Uterus (tissue), 2 donors: ENCODE data around the gene LDHB.

Experiments used
- POLR2A ChIP-seq, 2 donors: fragments of 450-650 bp; IDR thresholded peaks; one replicate each; pipeline ENCODE4 v1.6.1; 2016; ENCODE audit warnings: antibody characterized with exemption in 2 of 2, mild to moderate bottlenecking in 1 of 2, moderate library complexity in 1 of 2
- TF ChIP-seq, protein P1 (sequence below), 4 experiments: fragments of 200-600 bp in 2 of 4; fragments of 450-650 bp in 2 of 4; sonication (generic) in 2 of 4; IDR thresholded peaks; one replicate each; pipeline ENCODE4 v1.5.1; 2016 to 2019; ENCODE audit warnings: antibody characterized with exemption in 4 of 4, mild to moderate bottlenecking in 2 of 4, moderate library complexity in 1 of 4

DNA sequence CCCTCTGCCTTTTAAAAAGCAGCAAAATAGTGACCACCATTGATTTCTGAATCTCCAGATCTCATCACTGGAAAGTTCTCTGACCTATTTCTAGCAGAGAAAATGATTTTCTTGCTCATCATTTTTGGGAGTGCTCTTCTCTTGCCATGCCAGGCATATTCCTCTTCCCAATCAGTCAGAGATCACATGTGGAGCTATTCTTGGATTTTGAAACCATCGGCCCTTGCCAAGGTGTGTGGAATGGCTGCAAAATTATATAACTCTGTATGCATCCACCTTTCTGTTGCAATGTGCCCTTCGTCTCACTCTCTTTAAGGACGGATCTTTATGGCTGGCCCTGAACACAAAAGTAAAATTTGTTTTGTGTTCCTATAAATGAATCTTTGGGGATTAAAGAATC, 25.5 kb upstream of the LDHB start:
- TF ChIP-seq, protein P1, sequence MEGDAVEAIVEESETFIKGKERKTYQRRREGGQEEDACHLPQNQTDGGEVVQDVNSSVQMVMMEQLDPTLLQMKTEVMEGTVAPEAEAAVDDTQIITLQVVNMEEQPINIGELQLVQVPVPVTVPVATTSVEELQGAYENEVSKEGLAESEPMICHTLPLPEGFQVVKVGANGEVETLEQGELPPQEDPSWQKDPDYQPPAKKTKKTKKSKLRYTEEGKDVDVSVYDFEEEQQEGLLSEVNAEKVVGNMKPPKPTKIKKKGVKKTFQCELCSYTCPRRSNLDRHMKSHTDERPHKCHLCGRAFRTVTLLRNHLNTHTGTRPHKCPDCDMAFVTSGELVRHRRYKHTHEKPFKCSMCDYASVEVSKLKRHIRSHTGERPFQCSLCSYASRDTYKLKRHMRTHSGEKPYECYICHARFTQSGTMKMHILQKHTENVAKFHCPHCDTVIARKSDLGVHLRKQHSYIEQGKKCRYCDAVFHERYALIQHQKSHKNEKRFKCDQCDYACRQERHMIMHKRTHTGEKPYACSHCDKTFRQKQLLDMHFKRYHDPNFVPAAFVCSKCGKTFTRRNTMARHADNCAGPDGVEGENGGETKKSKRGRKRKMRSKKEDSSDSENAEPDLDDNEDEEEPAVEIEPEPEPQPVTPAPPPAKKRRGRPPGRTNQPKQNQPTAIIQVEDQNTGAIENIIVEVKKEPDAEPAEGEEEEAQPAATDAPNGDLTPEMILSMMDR (IDR thresholded peaks at IDR 0.05), result no peak
- no peak for TF ChIP-seq POLR2A (IDR thresholded peaks at IDR 0.05)
